Stimulated activated CD8-positive, alpha-beta memory T cell treated with anti-CD3 and anti-CD28 coated beads, Interleukin-15, amount 100 ng/mL, for 4 hours (primary cell): ENCODE results near the gene CELSR3.

ENCODE experiments used
- DNase-seq, 2 donors: peaks; one replicate each; pipeline ENCODE4 v3.0.0-alpha.2; 2020; ENCODE audit warnings: low read depth in 2 of 2

Gene CELSR3

DNA sequence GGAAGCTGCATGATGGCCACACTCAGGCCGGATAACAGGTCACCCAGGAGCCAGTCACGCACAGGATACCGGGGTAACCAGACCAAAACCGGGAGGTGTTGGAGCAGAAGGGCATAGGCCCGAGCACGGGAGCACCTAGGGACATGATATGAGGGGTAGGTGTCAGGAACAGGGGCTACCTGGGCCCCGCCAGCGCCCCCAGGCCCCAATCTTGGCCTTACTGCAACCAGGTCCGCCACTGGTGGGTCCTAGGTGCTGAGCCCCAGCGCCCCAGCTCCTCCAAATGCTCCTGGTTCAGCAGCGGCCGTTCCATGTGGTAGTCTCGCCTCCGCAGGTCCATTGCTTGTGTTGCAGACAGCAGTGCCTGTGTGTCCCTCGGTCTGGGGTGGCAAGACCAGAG lies 29.4 kb downstream of the CELSR3 start:
- no peak for DNase-seq

DNA sequence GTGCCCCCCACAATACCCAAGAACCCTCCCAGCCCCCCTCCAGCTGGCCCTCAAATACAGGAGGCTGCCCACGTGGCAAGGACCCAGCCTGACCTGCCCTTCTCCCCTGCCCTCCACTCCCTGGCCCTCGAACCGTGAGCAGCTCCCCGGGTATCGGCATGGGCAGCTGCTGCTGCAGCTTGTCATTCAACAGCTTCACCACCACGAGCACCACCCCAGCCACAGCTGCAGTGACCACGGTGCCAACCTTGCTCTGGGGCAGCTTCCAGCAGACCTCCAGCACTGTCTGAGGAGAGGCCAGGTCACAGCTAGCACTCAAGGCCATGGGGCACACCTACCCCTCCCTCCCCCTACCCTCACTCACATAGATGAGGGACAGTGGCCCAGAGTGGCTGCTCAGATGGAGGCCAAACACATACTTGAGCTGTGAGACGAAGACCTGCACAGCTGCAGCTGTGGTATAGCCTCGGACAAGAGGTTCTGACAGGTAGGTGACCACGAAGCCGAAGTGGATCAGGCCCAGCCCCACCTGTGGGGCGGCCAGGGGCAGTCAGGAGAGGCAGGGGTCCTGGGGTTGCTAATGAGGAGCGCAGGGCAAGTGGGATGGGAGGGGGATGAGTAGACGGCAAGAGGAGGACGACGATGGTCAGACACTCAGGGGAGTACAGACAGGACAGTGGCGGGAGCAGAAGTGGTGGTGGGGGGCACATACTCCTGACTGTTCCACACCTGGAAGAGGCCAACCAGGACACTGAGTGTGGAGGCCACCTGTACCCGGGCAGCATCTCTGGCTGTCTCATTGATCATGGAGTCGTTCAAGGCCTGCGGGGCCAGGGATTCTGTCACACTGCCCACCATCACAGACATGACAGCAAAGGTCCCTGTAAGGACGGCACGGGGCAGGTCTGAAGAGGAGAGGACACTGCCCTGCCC lies 30.9 kb downstream of the CELSR3 start:
- DNase-seq: no peak

DNA sequence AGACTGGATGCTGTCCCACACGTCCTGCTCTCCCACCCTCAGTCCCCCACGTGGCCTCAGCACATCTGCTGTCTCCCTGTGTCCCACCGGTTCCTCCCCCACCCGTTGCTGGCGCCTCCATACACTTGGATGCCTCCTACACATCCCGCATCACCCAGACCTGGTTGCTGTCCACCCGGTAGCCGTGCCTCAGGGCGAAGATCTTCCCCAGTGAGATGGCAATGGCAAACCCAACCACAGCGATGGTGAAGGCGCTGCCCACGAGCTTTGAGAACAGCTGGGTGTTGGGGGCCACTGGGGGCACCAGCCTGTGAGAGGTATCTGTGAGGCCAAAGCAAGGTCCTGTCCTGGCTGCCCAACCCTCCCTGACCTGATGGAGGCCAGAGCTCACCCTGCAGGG lies 31.9 kb downstream of the CELSR3 start:
- DNase-seq: no peak

DNA sequence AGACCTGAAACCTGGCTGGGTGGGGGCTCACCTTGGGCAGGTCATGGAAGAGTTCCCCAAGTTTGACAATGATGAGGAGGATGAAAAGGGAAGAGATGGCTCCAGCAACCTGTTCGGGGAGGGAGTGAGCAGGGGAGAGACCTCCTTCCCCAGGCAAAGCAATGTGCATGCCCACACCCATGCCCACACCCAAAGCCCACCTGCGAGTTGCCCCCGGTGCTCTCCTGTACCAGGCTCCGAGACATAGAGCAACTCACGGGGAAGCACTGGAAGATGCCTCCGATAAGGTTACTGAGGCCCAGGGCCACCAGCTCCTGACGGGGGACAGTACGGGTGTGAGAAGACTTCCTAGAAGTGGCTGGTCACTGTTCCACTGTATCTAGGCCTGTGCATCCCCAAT lies 32.3 kb downstream of the CELSR3 start:
- no peak for DNase-seq

DNA sequence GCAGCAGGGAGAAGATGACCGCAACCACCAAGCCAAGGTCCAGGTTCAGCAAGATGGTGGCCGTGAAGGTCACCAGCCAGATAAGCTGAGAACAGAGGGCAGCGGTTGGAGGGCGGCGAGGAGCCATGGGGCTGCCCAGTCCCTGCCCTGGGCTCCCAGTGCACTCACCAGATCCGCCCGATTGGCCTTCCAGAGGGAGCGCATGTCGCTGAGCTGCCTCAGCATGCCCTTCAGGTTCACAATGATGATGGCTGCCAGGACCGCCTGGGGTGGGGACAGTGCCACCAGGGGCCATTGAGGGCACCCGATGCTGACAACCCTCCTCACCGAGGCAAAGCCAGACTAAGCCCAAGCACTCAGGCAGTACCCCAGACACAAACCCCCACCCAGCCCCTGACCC lies 32.8 kb downstream of the CELSR3 start:
- no peak for DNase-seq

DNA sequence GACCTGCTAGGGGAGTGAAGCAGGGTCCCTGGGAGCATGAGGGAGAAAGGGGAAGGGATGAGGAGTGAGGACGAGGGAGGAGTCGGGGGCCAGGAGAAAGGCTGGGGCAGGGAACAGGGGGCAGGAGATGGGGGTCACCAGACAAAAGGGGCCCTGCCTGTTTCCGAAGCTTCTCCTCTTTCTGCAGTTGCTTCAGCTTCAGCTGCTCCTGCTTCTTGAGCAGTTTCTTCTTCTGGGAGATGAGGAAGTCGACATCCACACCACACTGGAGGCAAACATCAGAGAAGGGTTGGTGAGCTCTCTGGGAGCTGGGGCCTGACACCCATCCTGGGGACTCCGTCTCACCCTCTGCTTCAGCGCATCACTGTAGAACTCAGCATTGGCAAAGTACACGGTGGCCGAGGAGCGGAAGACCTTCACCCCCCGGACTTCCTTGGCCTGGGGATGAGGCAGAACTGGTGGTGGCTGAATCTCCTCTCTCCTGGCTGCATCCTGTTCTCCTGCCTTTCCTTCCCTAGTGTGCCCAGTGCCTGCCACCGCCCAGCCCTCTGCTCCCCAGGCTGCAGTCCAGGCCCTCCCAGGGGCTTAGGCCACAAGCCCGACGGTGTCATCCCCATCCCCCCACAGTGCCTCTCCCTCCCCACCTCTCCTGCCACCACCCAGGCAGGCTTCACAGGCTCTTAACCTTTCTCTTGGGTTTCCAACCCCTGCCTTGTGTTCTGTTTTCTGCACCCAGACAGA lies 34.2 kb downstream of the CELSR3 start:
- no peak for DNase-seq

DNA sequence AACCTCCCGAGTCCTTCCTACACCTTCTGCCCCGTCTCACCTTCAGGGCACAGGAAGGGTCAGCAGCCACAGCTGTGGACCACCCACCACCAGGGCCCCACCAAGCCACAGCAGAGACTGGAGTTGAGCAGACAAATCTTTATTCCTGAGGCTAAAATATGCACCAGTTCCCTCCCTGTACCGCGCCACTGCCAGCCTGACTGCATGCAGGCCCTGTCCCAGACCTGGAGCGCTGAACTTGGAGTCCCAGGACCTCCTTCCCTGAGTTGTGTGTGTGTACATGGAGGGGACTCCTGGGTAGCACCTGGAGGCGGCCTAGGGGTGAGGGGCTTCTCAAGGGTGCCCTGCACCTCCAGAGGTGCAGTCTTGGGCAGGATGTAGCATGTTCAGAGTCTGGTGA lies 37.1 kb downstream of the CELSR3 start:
- DNase-seq: no peak

DNA sequence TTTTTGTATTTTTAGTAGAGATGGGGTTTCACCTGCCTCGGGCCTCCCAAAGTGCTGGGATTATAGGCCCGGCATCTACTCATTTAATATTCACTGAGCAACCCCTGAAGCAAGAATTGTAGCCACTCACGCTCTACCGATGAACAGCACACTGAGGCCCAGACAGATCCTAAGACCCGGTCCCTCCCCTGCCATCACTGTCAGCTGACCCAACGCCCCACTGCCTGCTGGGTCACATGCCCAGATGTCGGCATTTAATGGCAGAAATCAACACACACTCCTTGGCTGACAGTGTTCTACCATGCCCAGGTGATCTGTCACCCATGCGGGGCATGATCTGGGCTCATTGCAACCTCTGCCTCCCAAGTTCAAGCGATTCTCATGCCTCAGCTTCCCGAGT lies 37.9 kb downstream of the CELSR3 start:
- no peak for DNase-seq

DNA sequence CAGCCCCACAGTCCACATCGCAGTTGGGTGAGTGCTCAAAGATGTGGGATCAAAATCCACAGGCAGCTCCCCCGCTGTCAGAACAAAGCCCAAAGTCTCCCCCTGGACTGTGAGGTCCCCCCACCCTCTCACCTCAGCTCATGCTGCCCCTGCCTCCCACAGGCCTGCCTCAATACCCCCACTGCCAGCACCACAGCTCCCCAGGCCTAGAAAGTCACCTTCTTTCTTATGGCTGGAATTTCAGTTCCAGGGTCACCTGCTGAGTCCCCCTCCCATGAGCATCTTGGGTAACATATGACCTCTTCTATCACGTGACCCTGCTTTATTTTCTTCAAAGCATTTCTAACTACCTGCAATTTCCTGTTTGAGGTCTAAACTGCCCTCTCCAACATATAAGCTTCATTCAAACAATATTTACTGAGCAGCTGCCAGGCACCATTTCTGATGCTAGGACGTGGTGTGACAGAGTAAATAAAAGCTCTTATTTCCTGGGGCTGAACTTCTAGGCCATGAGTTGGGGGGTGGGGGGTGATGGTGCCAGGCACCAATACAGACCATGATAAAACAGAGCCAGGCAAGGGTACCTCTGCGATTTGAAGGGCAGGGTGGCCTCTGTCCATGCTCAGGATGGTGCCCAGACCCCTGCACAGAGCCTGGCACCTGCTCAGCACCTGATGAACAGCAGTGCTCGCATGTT lies 38.7 kb downstream of the CELSR3 start:
- DNase-seq: no peak

DNA sequence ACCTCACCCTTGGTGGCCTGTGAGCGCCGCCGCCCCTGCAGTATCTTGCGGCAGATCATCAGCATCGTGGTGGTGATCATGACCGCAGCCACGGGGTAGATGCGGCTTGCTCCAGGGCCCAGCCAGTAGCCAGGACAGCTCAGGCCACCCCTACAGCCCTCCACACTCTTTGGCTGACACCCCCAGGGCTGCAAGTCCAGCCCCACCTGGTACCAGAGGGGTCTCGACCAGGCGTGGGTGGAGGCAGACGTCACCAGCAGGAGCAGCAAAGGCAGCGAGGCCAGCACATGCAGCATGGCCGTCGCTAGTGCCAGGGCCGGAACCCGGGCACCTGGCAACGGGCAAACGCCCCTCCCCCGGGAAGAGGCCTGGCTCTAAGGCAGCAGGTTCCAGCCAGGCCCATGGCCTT lies 41.2 kb downstream of the CELSR3 start, which contains the start of gene TMEM89:
TMEM89 (minus strand) TSS at position 309 of the 409 bp plus-strand sequence; CDS start at position 296, 13 bp downstream.
- no peak for DNase-seq

DNA sequence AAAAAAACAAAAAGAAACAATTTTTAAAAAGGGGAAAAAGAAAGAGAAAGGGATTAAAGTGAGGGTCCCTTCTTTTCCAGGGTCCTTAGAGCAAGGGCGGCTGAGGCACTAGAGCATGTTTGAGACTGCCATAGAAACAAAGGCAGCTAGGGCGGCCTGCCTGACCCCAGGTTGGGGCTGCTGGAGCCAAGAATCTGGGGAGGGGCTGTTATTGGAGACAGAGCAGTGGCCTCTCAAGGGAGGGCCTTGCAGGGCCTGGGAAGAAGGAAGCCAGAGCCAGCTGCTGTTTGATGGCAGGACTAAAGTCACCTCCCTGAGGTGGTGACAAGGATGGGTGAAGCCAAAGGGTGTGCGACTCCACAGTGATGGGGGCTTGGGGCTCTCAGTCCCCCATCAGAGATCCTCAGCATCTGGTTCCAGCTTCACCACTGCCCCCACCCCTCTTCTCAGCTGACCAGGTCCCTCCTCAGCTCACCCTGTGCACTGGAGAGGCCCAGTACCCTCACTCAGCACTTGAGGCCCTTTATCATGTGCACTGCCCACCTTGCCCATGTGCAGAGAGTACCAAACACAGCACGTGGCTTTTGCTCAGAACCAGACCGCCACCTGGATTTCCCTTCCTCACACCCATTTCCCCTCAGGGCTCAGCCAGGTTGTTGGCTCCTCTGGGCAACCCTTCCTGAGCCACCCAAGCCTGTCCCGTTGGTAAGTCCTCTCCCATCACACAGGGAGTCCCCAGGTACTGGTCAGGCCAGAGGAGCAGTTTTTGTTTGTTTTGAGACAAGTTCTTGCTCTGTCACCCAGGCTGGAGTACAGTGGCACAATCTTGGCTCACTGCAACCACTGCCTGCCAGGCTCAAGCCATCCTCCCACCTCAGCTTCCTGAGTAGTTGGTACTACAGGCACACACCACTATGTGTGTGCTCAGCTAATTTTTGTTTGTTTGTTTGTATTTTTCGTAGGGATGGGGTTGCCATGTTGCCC lies 42.9 kb downstream of the CELSR3 start:
- no peak for DNase-seq

DNA sequence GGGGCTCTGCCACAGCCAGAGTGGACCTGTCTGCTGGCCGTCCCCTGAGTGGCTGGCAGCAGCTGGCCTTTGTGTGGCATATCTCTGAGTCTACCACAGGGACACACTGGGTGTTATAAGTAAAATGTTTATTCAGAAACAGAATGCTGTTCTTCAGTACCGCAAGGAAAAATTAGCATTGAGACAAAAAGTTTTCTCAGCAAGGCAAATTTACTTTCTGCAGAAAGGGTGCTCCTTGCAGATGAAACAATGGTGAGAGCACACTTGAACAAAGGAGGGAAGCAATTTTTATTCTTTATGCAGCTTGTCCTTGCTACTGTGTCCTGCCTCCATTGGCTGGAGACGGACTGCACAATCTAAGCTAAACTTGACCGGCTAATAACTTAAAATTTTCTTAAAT lies 45.1 kb downstream of the CELSR3 start:
- DNase-seq: no peak

DNA sequence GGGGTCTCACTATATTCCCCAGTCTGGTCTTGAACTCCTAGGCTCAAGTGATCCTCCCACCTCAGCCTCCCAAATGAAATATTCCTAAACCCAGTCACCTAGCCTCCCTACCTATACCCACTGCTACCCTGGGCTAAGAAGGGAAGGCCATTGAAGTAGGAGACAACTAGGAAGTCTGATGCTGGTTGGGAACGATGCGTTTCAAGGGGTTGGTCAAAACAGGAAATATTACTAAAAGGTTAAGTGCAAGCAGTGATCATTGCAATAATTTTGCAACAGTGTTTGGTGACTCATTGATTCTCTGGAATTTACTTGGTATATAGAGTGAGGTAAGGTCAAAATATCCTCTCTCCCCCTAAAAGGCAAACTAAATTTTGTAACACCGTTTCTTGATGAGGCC lies 48.6 kb downstream of the CELSR3 start:
- DNase-seq: no peak

DNA sequence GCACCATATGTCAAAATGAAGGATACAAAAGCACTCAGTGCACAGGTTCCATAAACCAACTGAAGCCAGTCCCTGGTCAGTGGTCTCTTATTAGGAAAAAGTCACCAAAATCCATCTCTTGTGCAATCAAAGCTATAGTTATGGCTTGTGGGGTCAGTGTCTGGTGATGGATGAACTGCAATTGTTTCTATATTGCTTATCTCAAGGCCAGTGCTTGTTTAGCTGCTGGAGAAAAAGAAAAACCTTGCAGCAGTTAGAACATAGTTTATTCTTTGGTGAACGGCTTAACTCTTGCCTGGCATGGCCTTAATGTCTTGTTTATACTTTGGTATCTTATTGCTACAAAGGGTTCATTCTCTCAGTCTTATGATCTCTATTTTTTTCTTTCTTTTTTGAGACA lies 50.4 kb downstream of the CELSR3 start:
- DNase-seq: no peak

DNA sequence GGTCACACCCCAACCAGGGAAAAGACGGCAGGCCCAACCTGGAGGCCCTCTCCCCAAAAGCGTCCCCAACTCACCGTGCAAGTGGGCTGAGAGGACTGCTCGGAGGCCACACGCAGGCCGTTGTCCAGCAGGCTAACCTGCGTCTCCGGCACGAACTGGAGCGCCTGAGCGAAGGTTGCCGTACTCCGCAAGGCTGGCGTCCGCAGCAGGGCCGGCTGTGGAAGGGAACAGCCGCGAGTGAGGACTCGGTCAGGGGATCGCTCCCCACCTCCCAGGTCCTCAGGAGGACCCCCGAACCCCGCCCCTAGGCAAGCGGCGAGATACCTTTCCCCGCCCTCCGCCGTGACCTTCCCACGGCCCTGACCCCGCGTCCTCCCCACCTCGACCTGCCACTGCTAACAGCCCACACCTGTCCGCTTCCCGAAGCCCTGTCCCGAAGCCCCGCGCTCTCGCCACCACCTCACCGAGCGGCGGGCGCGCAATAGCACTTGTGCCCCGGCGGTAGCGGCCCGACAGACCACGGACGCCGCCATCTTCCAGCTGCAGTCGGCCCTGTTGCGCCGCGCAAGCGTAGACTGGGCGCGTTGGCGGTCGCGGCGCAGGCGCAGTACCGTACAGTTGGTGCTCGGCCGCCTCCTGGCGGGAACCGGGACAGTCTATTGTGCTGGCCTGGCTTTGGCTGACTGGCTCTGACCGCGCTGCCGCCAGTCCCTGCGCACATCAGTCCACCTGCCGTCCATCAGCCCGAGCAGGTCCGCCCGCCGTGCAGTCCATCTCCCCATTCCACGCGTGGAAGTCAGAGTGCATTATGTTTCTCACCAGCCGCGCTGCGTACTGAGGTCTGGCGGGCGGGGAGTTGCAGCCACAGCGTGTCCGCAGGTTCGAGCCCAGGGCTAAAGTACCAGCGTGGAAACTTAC lies 53.3 kb downstream of the CELSR3 start, which contains the start of gene UQCRC1:
UQCRC1 (minus strand) TSS at position 559 of the 918 bp plus-strand sequence; CDS start at position 533, 26 bp downstream.
- DNase-seq: peak; percentile 80 to 84

DNA sequence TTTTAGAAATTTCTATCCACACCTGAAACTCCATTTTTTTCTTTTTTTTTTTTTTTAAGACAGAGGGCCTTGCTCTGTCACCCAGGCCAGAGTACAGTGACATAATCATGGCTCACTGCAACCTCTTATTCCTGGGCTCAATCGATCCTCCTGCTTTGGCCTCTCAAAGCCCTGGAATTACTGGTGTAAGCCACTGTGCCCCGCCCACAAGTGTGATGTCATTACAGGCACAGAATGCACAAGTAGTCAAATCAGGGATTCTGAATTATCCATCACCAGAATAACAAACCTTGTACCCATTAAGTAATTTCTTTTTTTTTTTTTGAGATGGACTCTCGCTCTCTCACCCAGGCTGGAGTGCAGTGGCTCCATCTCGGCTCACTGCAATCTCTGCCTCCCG lies 55.2 kb downstream of the CELSR3 start:
- no peak for DNase-seq

DNA sequence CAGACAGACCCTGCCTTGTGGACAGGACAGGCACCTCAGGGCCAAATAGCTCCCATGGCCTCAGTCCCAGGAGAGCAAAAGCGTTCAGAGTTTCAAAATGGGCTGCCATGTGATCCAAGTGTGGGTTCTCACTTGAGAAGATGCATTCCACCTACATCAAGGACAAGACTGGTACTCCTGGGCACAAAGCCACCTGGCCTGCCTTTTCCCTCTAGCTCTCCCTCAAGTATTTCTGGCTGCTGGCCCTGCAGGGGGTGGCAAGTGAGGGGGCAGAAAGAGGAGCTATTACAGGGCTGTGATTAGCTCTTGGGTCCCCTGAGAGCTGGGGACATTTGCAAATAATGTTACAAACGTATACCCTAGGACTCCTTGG lies 61.1 kb downstream of the CELSR3 start:
- no peak for DNase-seq

DNA sequence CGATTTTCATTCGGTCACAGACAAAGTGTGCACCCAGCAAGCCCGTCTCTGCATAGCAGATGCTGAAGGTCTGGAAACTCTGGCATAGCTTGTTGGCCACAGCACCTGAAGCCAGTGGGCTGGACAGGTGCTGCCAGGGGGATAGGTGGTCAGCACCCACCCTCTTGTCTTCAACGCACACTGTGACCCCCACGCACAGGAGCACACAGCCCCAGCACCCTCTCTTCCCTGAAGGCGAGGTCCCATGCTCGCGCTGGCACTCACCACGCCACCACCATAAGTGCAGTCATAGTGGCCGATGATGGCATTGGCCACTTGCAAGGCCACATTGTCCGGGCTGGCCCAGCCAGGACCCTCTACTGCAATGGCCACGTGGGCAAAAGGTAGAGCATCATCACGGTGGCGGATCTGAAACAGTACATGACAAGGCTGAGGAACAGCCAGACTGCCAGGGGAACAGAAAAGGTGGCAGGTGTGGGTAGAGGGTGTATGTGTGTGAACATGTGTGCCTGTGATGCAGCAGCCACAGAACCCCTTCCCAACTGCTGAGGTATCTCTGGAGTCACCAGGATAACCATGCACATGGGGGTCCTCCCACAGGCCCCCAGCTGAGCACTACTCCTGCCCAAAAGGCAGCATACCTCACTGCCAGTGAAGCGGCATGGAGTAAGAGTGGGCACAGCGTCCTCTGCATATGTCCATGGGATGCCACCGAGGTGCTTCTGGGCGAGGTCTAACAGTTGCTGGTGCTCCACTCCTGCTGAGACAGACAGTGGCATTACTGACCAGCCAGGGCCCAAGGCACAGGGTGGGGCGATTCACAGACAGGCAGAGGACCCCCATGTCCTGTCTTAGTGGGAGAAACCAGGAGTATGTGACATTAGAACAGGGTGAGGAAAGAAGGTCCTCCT lies 61.7 kb downstream of the CELSR3 start:
- DNase-seq: no peak
